ENCODE measurements around the gene ANKRD28. TPM values are rescaled to one million over a fixed set of nuclear protein-coding genes. Genes with fewer than 3 reads are reported as not detected.

The ANKRD28 gene
- total RNA-seq, 2 experiments from 2014 or later = 30.3 to 33.1 TPM

GRCh38 chr3:15796771-15797641 is 773 bp downstream of the ANKRD28 start:
- H3K36me3 Mint-ChIP-seq = peaks cover 17% of the 10 kb centered on the region
- no peaks in the 10 kb centered on the region for H3K9me3 Mint-ChIP-seq
- peak overlapping the region; percentile 80 for H3K27ac Mint-ChIP-seq
- H3K4me1 Mint-ChIP-seq = peaks cover 59% of the 10 kb centered on the region
- POLR2A ChIA-PET = interaction anchor here (0.6 to 0.9 kb wide), 3 partner anchors 87 to 162 kb away, joined by 3 to 4 read pairs (median 3); no protein-coding TSS in a partner anchor
- H3K27me3 Mint-ChIP-seq = no peaks in the 10 kb centered on the region
- ATAC-seq (ENCODE audit: low read depth) (no peak), DNase-seq (no peak)
- peak overlapping the region; percentile 72 for H3K4me3 Mint-ChIP-seq

GRCh38 chr3:15796331-15796730 is 1.4 kb downstream of the ANKRD28 start:
- POLR2A ChIA-PET = interaction anchor here (0.6 kb wide), 2 partner anchors 86 to 150 kb away, joined by 3 to 4 read pairs; no protein-coding TSS in a partner anchor
- no peak for ATAC-seq (ENCODE audit: low read depth)
- H3K9me3 Mint-ChIP-seq = no peaks in the 10 kb centered on the region
- no peaks in the 10 kb centered on the region for H3K27me3 Mint-ChIP-seq
- no peak overlapping the region for H3K27ac Mint-ChIP-seq
- H3K4me1 Mint-ChIP-seq = peaks cover 53% of the 10 kb centered on the region
- DNase-seq = no peak
- peaks cover 24% of the 10 kb centered on the region for H3K36me3 Mint-ChIP-seq
- H3K4me3 Mint-ChIP-seq = peak overlapping the region; percentile 41

- Mint-ChIP-seq H3K4me3 (no peak overlapping the region), H3K9me3 (peaks cover 4% of the 10 kb centered on the region), H3K27me3 (no peaks in the 10 kb centered on the region), H3K36me3 (peaks cover 29% of the 10 kb centered on the region), H3K27ac (no peak overlapping the region), H3K4me1 (peaks cover 53% of the 10 kb centered on the region)
- POLR2A ChIA-PET = no interaction called here
- no peak for ATAC-seq (ENCODE audit: low read depth)
- DNase-seq = no peak
Observed at GRCh38 chr3:15795651-15796308, 2.0 kb downstream of the ANKRD28 start.

- no peaks in the 10 kb centered on the region for H3K27me3 Mint-ChIP-seq
- POLR2A ChIA-PET = no interaction called here
- peaks cover 50% of the 10 kb centered on the region for H3K4me1 Mint-ChIP-seq
- H3K27ac Mint-ChIP-seq = no peak overlapping the region
- ATAC-seq (ENCODE audit: low read depth) = no peak
- H3K36me3 Mint-ChIP-seq = peaks cover 33% of the 10 kb centered on the region
- no peak overlapping the region for H3K4me3 Mint-ChIP-seq
- DNase-seq = no peak
- peaks cover 7% of the 10 kb centered on the region for H3K9me3 Mint-ChIP-seq
Observed at GRCh38 chr3:15794842-15795650, 2.7 kb downstream of the ANKRD28 start.

GRCh38 chr3:15794303-15794771 is 3.4 kb downstream of the ANKRD28 start:
- DNase-seq = no peak
- ATAC-seq (ENCODE audit: low read depth) = no peak

GRCh38 chr3:15791525-15791924 is 6.3 kb downstream of the ANKRD28 start:
- DNase-seq = no peak
- no peaks in the 10 kb centered on the region for H3K27me3 Mint-ChIP-seq
- peaks cover 24% of the 10 kb centered on the region for H3K4me1 Mint-ChIP-seq
- peaks cover 36% of the 10 kb centered on the region for H3K36me3 Mint-ChIP-seq
- no peak overlapping the region for H3K4me3 Mint-ChIP-seq
- H3K27ac Mint-ChIP-seq = no peak overlapping the region
- POLR2A ChIA-PET = no interaction called here
- peaks cover 7% of the 10 kb centered on the region for H3K9me3 Mint-ChIP-seq
- no peak for ATAC-seq (ENCODE audit: low read depth)

More at GRCh38 chr3:15794303-15794771, 3.4 kb downstream of the ANKRD28 start:
- H3K4me1 Mint-ChIP-seq = peaks cover 44% of the 10 kb centered on the region
- H3K9me3 Mint-ChIP-seq = peaks cover 7% of the 10 kb centered on the region
- H3K27me3 Mint-ChIP-seq = no peaks in the 10 kb centered on the region
- peak overlapping the region; percentile 17 for H3K4me3 Mint-ChIP-seq
- POLR2A ChIA-PET = no interaction called here
- H3K27ac Mint-ChIP-seq = no peak overlapping the region
- peaks cover 33% of the 10 kb centered on the region for H3K36me3 Mint-ChIP-seq

GRCh38 chr3:15787941-15788340 is 9.8 kb downstream of the ANKRD28 start:
- peaks cover 9% of the 10 kb centered on the region for H3K4me1 Mint-ChIP-seq
- no peak overlapping the region for H3K4me3 Mint-ChIP-seq
- ATAC-seq (ENCODE audit: low read depth) = no peak
- H3K27me3 Mint-ChIP-seq = no peaks in the 10 kb centered on the region
- DNase-seq = no peak
- no peak overlapping the region for H3K27ac Mint-ChIP-seq
- POLR2A ChIA-PET = interaction anchor here (0.5 kb wide), 1 partner anchor 20 kb away, joined by 3 read pairs; no protein-coding TSS in a partner anchor
- peaks cover 34% of the 10 kb centered on the region for H3K36me3 Mint-ChIP-seq
- peaks cover 7% of the 10 kb centered on the region for H3K9me3 Mint-ChIP-seq

GRCh38 chr3:15787526-15787925 is 10.3 kb downstream of the ANKRD28 start:
- POLR2A ChIA-PET = interaction anchor here (0.5 kb wide), 1 partner anchor 20 kb away, joined by 3 read pairs; no protein-coding TSS in a partner anchor
- DNase-seq = no peak
- H3K36me3 Mint-ChIP-seq = peaks cover 35% of the 10 kb centered on the region
- no peak overlapping the region for H3K4me3 Mint-ChIP-seq
- peaks cover 7% of the 10 kb centered on the region for H3K9me3 Mint-ChIP-seq
- no peaks in the 10 kb centered on the region for H3K27me3 Mint-ChIP-seq
- no peak for ATAC-seq (ENCODE audit: low read depth)
- peaks cover 9% of the 10 kb centered on the region for H3K4me1 Mint-ChIP-seq
- H3K27ac Mint-ChIP-seq = no peak overlapping the region

- Mint-ChIP-seq H3K27me3 (no peaks in the 10 kb centered on the region), H3K4me3 (no peak overlapping the region), H3K36me3 (peaks cover 15% of the 10 kb centered on the region), H3K27ac (no peak overlapping the region), H3K9me3 (no peaks in the 10 kb centered on the region), H3K4me1 (no peaks in the 10 kb centered on the region)
- ATAC-seq (ENCODE audit: low read depth) (no peak), DNase-seq (no peak)
- POLR2A ChIA-PET = no interaction called here
Observed at GRCh38 chr3:15783361-15783969, 14.3 kb downstream of the ANKRD28 start.

- Mint-ChIP-seq H3K27ac (no peak overlapping the region), H3K27me3 (no peaks in the 10 kb centered on the region), H3K9me3 (no peaks in the 10 kb centered on the region), H3K4me3 (no peak overlapping the region), H3K4me1 (no peaks in the 10 kb centered on the region), H3K36me3 (peaks cover 16% of the 10 kb centered on the region)
- POLR2A ChIA-PET = no interaction called here
- no peak for ATAC-seq (ENCODE audit: low read depth)
- DNase-seq = no peak
Observed at GRCh38 chr3:15782429-15782828, 15.3 kb downstream of the ANKRD28 start.

- no peak for DNase-seq
- ATAC-seq (ENCODE audit: low read depth) = no peak
- peaks cover 16% of the 10 kb centered on the region for H3K36me3 Mint-ChIP-seq
- no peaks in the 10 kb centered on the region for H3K4me1 Mint-ChIP-seq
- H3K4me3 Mint-ChIP-seq = no peak overlapping the region
- H3K9me3 Mint-ChIP-seq = no peaks in the 10 kb centered on the region
- H3K27me3 Mint-ChIP-seq = no peaks in the 10 kb centered on the region
- no peak overlapping the region for H3K27ac Mint-ChIP-seq
- POLR2A ChIA-PET = no interaction called here
Observed at GRCh38 chr3:15781637-15782402, 16.0 kb downstream of the ANKRD28 start.

GRCh38 chr3:15781131-15781530 is 16.6 kb downstream of the ANKRD28 start:
- no peak overlapping the region for H3K4me3 Mint-ChIP-seq
- H3K9me3 Mint-ChIP-seq = no peaks in the 10 kb centered on the region
- H3K4me1 Mint-ChIP-seq = no peaks in the 10 kb centered on the region
- H3K36me3 Mint-ChIP-seq = peaks cover 17% of the 10 kb centered on the region
- no peak for ATAC-seq (ENCODE audit: low read depth)
- DNase-seq = no peak
- H3K27ac Mint-ChIP-seq = no peak overlapping the region
- POLR2A ChIA-PET = no interaction called here
- H3K27me3 Mint-ChIP-seq = no peaks in the 10 kb centered on the region

All from activated naive CD8-positive, alpha-beta T cell treated with anti-CD3 and anti-CD28 coated beads, Interleukin-2, amount 10 ng/mL, durations not matched to agents 7 days and 5 days (primary cell).